NCI-H460 (cell line): ENCODE data around the gene NCKIPSD. TPM values are rescaled to one million over a fixed set of nuclear protein-coding genes. Genes with fewer than 3 reads are reported as not detected.

ENCODE experiments used
- DNase-seq: peaks from one replicate; pipeline ENCODE4 v3.0.0-alpha.2; 2016; ENCODE audit warnings: low read depth; ENCODE audit errors: extremely low read depth
- small RNA-seq, 2 experiments: library from RNA; depleted of rRNA; stranded (forward); fragments of <200 nt; gene quantifications; one replicate each; pipeline ENCODE3, GENCODE V24; 2014
- total RNA-seq: library from RNA; depleted of rRNA; stranded (reverse); fragments of >200 nt; shearing (Covaris generic); gene quantifications from 2 replicates; pipeline ENCODE4 v1.2.3, GENCODE V29; 2014; rRNA removed

NCKIPSD gene
- total RNA-seq, 1 experiment from 2014 or later: 15.9 TPM

GRCh38 chr3:48628277-48629017 is 57.3 kb downstream of the NCKIPSD start:
- DNase-seq: no peak

- no peak for DNase-seq
Observed at GRCh38 chr3:48625600-48625999, 60.1 kb downstream of the NCKIPSD start.

- no peak for DNase-seq
Observed at GRCh38 chr3:48624767-48625166, 60.9 kb downstream of the NCKIPSD start.

GRCh38 chr3:48623851-48624547 is 61.7 kb downstream of the NCKIPSD start:
- DNase-seq: no peak

Small RNA genes lying within 50 kb of the gene (small RNA-seq; reads per million reads assigned to genes)
- 0 reads per million in 2 experiments for gene AC141002.1

Other genes with a start within 250 kb of the NCKIPSD start
- 16.2 and 20.5 TPM in 2 replicates for gene CCDC51, start 245.8 kb downstream of the NCKIPSD start, total RNA-seq
- gene TMA7, start 245.7 kb downstream of the NCKIPSD start, total RNA-seq: 392 and 447 TPM in 2 replicates
- gene ATRIP, start 239.2 kb downstream of the NCKIPSD start, total RNA-seq: 5.6 and 5.9 TPM in 2 replicates
- 124 and 139 TPM in 2 replicates for gene SHISA5, start 181.7 kb downstream of the NCKIPSD start, total RNA-seq
- gene PFKFB4, start 129.1 kb downstream of the NCKIPSD start, total RNA-seq: 5.7 and 6.8 TPM in 2 replicates
- not detected in 2 replicates for gene UCN2, start 122.1 kb downstream of the NCKIPSD start, total RNA-seq
- gene COL7A1, start 90.6 kb downstream of the NCKIPSD start, total RNA-seq: 0.63 and 4.2 TPM in 2 replicates
- 193 and 196 TPM in 2 replicates for gene UQCRC1, start 76.3 kb downstream of the NCKIPSD start, total RNA-seq
- gene TMEM89, start 64.1 kb downstream of the NCKIPSD start, total RNA-seq: not detected in 2 replicates
- gene SLC26A6, start 50.5 kb downstream of the NCKIPSD start, total RNA-seq: 7.7 and 9.4 TPM in 2 replicates
- 0.79 and 1.4 TPM in 2 replicates for gene CELSR3, start 23.0 kb downstream of the NCKIPSD start, total RNA-seq
- 45.0 and 56.3 TPM in 2 replicates for gene IP6K2, start 31.3 kb upstream of the NCKIPSD start, total RNA-seq
- gene PRKAR2A, start 162.0 kb upstream of the NCKIPSD start, total RNA-seq: 20.5 and 23.1 TPM in 2 replicates
- gene SLC25A20, start 213.0 kb upstream of the NCKIPSD start, total RNA-seq: 9.4 and 11.6 TPM in 2 replicates
- gene ARIH2, start 232.9 kb upstream of the NCKIPSD start, total RNA-seq: 88.3 and 99.3 TPM in 2 replicates